Stimulated activated CD8-positive, alpha-beta memory T cell treated with anti-CD3 and anti-CD28 coated beads, Interleukin-7, amount 100 ng/mL, for 1 hour (primary cell): ENCODE data around the gene DNAJC27.
A peak's percentile ranks its signal among the peaks of the same experiment; 100 is the strongest.

Experiments used
- DNase-seq, 2 donors: peaks; one replicate each; pipeline ENCODE4 v3.0.0-alpha.2; 2020; ENCODE audit warnings: low read depth in 2 of 2

The DNAJC27 gene

DNA sequence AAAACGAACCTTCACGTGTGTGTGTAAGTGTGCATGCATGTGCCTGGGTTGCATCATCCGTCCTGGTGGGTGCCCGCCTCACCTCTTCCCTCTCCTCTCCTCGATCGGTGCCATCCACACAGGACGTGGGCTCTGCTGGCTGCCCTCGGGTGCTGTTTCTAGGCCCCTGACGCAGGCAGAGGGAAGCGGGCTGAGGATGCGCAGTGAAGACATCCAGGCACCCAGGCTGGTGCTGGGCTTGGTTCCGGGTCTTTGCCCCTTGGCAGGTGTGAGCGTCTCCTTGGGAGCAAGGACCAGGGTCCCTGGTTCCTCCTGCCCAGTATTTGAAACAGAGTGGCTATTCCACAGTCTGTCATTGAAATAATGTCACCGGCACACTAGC is 45.5 kb downstream of the DNAJC27 start:
- DNase-seq: no peak

DNA sequence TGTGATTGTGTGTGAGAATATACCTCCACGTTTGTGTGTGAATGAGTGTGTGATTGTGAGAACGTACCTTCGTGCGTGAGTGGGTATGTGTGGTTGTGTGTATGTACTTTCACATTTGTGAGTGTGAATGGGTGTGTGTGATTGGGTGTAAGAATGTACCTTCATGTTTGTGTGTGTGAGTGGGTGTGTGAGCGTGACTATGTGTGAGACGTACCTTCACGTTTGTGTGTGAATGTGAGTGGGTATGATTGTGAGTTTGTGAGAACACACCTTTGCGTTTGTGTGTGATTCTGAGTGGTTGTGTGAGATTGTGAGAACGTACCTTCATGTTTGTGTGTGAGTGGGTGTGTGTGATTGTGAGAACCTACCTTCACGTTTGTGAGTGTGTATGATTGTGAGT is 45.9 kb downstream of the DNAJC27 start:
- DNase-seq: no peak

DNA sequence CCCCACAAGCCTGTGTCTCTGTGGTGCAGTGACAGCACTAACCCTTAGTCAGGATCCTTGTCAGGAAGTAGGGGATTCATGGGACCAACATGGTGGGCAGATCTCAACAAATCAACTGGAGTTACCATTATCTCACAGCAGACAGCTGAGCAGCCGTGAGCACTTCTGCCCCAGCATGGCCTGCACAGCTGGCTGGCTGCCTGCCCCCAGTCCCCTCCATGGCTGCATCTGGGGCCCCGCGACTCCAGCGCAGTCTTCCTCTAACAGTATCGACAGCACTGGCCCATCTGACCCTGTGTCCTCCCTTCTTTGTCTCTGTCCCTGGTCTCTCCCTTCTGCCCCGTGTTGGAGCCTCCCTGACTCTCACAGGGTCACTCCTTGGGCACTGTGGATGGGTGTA is 47.0 kb downstream of the DNAJC27 start:
- DNase-seq: no peak

DNA sequence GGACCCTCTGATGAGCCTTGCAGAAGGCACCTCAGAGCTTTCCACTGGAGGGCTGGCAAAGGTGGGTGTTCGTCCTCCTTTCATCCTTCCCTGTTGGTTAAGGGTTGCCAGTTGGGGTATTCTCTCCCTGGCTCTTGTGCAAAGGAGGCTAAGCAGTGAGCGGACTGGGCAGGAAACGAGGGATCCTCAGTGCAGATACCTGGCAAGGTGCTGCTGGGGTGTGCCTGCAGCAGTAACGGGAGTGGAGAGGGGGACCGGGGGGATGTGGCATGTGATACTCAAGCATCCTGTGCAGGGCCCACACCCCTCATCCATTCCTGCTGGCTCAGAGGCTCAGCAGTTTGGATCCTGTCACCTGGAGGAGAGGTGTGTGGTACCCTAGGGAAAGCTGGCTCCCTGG is 47.5 kb downstream of the DNAJC27 start:
- no peak for DNase-seq

DNA sequence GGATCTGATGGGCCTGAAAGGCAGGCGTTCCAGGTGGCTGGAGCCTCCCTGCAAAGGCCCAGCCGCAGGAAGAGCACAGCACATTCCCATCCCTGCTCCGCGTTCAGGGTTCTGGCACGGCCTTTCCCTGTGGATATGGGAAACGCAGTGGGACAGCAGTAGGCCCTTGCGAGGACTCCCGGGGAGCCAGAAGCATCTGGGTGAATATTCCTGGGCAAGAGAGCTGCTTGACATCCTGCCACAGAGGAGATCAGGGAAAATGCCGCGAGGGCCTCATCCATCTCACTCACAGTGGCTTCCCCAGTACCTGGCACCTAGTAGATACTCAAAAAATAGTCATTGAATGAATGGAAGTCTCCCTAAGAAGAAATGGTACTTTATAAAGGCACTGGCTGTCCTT is 48.6 kb downstream of the DNAJC27 start:
- DNase-seq: no peak

DNA sequence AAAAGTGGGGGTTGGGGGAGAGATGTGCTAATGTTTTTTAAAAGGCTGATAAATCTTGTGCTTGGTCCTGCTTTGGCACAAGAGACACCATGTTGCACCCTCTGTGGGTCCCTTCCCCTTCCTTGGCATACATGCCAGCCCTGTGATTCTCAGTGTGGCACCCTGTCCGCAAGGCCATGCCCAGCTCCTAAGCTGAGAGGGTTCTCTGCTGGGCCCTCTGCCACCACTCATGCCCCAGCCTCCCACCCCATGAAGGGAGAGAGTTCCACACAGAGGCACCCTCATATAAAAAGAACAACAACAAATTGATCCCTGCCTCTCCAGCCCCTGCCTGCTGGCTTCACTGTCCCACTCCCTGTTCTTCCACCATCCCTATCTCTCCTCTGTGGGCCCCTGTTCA is 49.2 kb downstream of the DNAJC27 start:
- DNase-seq: no peak

DNA sequence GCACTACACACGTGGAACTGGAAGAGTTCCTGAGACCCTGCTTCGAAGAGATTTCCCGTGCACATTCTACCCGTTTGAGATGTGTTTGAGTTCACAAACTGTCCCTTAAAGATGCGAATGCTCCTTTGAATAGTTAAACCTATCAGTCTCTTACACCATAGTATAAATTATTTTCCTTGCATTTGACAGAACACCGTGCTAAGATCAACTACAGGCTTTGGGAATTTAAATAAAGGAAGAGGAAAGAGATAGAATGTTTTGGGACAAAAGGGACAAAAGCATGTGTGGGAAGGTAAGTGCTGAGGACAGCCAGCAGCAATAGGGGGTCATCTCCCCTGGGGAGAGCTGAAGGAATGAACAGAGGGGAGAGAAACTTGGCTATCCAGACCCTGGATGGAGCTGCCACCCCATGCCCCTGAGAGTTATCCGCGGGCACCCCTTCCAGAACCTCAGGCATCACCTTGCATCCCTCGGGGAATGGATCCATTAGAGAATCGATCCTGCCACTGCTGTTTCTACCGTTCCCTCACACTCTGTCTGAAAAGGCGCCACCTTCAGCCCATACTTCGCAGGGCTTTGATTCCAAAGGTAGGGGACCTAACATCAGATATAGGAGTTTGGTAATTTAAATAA is 50.8 kb downstream of the DNAJC27 start:
- DNase-seq: no peak

DNA sequence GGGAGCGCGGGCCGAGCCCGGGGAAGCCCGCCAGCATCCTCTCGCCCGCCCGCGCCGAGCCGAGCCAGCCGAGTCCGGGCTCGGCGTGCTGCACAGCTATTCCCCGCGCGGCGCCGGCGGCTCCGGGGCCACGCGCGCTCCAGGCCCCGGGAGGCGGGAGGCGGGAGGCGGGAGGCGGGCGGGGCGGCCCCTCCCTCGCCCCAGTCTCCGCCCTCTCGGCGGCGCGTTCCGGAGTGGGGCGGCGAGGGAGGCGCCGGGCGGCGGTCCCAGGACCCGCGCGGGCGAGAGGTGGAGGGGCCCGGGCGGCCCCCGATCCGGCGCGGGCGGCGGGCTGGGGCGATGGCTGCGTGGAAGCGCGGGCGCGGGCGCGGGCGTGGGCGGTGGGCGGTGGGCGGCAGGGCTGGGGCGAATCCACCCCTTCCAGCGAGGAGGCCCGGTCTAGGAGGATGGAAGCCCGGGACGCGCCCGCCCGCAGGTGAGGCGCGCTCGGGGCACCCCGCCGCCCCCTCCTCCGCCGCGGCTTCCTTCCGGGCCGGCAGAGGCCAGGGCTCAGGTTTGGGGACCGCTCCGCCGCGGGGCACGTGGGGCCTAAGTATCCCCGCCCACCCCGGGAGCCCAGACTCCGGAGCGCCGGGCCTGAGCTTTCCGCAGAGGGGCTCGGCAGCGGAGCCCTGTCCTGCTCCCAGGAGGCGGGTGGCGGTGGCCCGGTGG is 51.5 kb downstream of the DNAJC27 start, which contains the start of gene ADCY3:
TSS of gene ADCY3 (minus strand) at position 140 of the 711 bp plus-strand sequence. CDS start 1,250 bp downstream, outside the sequence.
- DNase-seq: peak; percentile 30 to 32

DNA sequence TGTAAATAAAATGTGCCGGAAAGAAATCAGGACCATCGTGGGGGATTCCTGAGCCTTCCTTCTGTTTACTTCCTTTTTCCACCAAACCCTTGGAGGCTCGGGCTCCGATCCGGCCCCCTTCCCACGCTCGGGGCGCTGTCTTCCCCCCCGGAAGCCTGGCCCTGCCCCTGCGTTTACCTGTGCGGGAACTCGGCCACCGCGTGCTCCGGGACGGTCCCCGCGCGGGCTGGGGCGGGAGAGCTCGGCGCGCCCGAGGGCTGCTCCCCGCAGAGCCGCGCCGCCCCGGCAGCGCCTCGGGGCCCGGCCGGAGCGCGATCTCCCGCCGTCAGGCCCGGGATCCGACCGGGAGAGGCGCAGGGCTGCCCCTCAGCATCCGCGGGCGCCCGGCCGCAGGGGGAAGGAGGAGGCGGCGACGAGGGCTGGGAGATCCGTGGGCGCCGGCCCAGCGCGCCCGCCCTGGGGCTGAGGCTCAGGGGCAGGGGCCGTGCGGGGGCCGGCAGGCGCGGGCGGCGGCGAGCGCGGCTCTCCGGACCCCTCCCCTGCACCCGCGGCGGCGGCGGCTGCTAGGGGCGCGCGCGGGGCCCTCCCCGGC is 52.2 kb downstream of the DNAJC27 start:
- no peak for DNase-seq

DNA sequence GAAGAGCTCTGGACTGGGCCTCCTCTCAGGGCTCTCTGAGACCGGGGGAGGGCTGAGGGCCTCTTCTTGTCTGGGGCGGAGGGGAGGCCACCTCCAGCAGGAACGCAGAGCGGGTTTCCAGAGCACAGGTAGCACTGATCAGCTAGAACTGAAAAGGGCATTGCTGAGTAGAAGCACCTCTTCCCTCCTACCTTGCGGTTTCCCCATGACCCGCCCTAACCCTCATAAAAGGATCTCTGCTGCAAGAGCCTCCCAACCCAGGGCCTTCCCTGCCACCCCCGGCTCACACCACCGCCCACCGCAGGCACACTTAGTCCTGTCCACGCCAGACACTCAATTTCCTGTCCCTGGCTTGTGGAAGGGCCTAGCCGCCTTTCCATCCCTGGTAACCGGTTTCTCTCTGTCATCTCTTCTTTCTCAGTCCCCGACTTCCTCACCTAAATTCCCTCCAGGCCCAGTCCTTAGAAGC is 52.7 kb downstream of the DNAJC27 start:
- peak in 1 of 2 donors; percentile 20 for DNase-seq

DNA sequence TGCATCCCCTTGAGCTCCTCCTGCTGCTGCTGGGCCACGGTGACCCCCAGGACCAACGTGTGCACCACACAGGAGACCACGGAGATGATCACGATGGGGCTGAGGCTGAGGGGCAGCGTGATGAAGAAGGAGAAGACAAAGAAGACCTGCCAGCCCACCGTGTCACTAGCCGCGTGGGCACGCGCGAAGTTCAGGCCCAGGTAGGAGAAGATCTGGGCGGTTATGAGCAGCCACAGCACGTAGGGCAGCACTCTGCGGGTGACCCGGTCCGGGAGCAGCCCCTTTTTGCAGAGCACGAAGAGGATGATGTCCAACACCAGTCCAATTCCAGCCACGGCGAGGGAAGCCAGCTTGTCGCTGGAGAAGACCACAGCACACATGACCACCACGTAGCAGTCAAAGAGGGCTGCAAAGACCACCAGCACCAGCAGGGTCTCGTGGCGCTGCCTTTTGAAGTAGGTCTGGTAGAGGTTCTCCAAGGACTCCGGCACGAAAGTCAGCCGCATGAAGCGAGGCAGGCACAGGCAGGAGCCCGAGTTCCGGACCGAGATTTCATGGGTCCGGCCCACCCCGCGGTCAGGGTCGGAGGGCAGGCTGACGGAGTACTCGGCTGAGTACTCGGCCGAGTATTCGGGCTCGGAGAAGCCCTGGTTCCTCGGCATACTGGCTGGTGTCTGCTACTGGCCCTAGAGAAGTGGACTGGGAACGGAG is 53.3 kb downstream of the DNAJC27 start:
- no peak for DNase-seq

DNA sequence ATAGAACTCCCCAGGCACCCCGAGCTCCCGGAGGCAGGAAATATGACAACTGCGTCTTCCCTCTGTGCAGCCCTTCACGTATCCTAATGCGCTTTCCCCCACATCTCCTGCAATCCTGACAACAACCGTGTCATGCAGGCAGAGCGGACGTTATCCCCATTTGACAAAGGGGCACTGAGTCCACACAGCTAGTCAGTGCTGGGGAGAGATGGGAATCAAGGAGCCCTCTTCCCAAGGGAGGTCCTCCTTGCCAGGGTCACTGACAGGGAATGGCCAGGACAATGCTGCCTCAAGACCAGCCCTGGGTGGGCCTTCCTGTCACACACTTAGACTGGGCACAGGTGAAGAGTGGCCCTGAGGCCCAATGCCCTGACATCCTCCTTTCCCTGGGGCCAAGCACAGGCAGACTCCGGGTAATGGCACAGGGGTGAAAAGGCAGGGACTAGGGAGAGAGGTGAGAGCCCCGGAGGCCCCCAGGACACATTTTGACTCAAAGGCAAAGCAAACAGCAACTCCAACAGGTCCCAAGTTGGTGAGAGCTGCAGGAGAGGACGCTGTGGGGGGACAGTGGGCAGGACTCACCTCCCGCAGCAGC is 53.9 kb downstream of the DNAJC27 start:
- DNase-seq: no peak

DNA sequence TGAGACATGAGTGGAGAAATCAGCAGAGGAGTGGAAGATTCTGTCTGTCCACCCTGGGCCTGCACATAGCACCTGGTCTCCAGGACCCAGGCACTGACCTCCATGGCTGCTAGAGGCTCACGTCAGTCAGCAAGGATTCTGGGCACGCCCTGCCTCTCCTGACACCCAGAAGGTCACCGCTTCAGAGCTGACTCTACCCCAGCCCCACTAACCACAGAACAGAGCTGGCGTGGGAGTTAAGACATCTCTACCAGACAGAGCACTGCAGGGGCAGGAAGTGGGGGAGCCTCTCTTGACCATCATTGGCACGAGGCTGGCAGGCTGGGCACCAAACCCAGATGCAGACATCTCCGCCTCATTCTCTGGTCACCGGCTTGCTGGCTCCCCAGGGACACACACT is 54.7 kb downstream of the DNAJC27 start:
- no peak for DNase-seq

DNA sequence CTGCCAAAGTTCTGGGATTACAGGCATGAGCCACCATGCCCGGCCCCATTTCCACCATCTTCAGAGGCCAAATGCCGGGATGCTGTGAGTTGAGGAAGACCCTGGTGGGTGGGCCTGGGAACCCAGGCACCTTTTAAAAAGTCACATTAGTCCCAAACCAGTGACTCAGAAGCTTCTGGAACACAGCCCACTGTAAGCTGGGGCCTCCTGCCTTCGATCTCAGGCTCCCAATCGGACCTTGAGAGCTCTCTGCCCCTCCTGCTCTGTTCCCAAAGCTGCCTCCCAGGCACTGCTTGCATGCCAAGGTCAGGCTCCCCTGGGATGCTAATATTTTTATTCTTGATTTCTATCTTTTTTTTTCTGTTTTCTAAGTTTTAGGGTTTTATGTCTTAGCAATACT is 56.0 kb downstream of the DNAJC27 start:
- no peak for DNase-seq

DNA sequence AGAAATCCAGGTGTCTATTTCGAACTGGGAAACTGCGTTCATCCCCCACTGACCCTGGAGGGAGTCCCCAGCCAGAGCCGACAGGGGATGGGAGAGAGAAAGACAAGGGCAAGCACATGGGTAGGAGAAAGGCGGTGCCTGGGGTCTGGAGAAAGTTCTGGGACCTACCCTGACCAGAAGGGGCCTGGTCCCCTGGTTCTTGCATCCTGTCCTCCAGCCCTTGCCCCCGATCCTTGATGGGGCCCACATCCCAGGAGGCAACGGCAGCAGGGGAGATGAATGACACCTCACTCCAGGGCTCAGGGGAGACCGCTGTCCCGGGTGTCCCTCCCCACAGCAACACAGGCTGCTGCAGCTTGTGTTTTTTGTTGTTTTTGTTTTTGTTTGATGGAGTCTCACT is 56.6 kb downstream of the DNAJC27 start:
- no peak for DNase-seq

DNA sequence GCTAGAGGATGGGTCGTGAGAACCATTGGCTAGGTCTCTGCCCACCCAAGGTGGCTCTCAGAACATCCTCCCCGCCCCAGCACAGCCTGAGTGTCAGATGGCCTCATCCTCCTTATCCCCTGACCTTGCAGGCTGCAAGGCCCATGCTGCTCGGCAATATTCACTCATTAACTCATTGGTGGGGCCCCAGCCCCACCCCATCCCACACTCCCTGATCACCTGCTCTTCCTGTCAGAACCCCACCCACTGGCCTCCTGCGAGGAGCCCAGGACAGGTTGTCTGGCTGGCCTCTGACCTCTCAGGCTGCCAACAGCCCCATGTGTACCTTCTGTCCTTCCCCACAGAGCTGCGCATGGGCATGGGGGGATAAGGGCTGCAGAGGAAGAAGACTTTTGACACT is 57.0 kb downstream of the DNAJC27 start:
- no peak for DNase-seq

DNA sequence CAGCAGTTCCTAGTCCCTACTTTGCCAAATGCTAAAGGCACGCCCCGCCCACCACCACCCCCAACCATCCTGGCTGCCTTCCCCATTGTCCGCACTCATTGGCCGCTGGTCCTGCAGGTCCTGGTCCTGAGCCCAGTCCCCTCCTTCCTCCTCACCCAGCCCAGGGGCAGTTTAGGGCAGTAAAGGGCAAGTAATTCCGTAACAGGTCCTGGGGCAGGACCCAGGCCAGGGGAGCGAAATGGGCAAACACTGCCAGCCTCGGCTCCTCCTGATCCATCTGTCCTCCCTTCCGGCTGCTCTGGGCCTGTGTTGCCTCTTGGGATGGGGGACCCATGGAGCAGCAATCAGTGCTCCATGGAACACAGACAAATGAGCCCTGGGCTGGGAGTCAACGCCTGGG is 57.8 kb downstream of the DNAJC27 start:
- DNase-seq: no peak

DNA sequence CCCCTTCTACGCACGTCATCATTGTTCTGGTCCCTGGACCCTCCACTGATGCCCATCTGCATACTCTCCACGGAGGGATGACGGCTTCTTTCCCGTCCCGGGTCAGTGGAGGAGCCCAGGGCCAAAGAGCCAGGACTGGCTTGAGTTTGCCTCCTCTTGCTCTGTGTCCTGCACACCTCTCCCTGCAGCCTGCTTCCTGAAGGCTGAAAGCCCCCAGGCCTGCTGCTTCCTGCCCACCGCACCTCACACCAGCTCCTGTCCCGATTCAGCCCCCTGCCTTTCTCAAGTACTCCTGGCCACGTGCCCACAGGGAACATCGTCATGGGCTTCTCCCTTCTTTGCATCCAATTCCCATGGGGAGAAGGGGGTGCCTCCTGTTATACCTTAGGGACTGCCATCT is 58.8 kb downstream of the DNAJC27 start:
- no peak for DNase-seq

DNA sequence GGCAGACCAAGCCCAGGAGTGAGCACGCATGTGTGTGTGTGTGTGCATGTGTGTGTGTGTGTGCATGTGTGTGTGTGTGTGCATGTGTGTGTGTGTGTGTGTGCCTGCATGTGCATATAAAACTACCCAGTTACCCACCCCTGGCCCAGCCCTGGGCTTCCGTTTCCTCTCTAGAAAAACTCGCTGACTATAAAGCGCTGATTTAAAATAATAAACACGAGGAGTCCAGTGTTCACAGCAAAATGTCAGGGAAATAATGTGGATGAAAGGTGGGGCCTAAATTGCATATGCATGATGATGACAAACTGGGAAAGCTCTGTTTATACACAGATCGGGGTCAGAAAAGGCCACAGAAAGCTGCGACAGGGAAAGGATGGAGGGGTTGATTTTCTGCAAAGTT is 59.2 kb downstream of the DNAJC27 start:
- no peak for DNase-seq

DNA sequence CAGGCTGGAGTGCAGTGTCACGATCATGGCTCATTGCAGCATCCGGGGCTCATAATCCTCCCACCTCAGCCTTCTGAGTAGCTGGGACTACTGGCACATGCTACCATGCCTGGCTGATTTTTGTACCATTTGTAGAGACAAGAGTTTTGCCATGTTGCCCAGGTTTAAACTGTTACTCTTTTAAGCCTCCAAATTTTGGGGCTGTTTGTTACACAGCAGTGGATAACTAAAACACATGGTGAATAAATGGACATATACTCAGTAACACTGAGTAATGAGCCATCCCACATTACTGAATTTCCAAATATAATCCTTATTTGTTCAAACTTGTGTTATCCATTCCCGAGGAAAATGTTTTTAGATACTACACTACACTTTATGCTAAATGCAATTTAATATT is 61.5 kb downstream of the DNAJC27 start:
- DNase-seq: no peak

DNA sequence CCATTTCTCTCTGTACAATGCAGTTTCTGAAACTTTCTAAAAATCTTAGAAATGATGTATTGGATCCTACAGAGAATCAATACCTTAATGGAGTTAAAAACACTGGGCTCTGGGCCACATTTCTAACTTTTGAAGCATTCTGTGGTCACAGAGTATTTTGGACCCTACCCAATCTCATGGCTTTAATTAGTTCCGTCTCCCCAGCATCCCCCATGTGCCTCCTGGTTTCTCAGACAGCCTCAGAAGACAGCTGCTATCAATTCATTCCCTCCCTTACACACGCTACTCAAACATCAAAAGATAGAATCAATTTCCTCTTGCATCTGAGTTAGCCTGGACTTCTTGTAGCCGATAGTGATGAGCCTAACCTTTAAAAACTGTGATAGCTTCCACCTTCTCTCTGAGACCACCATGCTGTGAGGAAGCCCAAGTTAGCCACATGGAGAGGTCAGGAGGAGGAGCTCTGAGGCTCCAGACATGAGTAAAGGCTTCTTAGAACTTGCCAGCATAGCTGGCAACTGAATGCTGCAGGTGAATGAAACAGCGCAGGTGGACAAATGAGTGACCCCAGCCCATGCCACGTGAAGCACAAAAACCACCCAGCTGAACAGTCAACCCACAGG is 62.1 kb downstream of the DNAJC27 start:
- DNase-seq: no peak

DNA sequence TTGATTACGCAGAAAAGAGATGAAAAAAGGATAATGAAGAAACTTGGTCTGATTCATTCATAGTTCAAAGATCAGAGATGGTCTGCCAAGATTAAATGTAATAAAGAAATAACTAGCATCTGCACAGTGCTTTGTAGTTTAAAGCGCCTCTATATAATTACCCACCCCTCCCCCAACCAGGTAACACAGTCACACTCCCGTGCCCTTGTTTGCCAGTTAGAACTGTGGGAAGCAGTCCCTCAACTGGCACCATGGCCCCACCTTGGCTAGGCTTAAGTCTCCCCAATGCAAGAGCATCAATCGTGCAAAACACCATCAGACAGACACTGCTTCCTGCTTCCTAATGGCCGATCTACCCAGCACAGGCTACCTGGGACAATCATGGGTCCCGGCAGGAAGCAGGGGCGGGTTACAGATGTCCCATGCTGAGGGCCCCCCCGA is 63.3 kb downstream of the DNAJC27 start:
- no peak for DNase-seq
